H1 (cell line): ENCODE measurements around the gene CDH6. TPM values are rescaled to one million over a fixed set of nuclear protein-coding genes. Genes with fewer than 3 reads are reported as not detected.

Source experiments
- CTCF ChIA-PET: fragments of 300-600 bp; sonication (Branson Sonifier 250); formaldehyde crosslinking; loops from one replicate; lab custom pipeline; 2021; ENCODE audit not compliant: partially characterized antibody; lab: Charles Lee
- POLR2A ChIA-PET: fragments of 300-600 bp; sonication (Branson Sonifier 250); formaldehyde crosslinking; loops from one replicate; lab custom pipeline; 2021; ENCODE audit warnings: inconsistent platforms; ENCODE audit not compliant: partially characterized antibody; lab: Charles Lee
- DNase-seq, 2 experiments: peaks; one replicate each; pipeline versions ENCODE4 v3.0.0 to v3.0.0-alpha.2; 2010 to 2022; ENCODE audit warnings: low spot score in 2 of 2, low read depth in 1 of 2, mixed read lengths in 1 of 2
- FAIRE-seq: peaks from 2 replicates; lab custom pipeline; 2011; peaks lifted over from hg19 to GRCh38; lab: Jason Lieb, UNC
- H2AFZ ChIP-seq: 2 replicates; pipeline ENCODE4 v1.8.1; 2012; ENCODE audit warnings: low read length, inconsistent platforms
- H2AK5ac ChIP-seq: 2 replicates; pipeline ENCODE4 v1.6.1; 2013; ENCODE audit warnings: low read depth, low read length
- H2BK120ac ChIP-seq: replicated peaks from 2 replicates; pipeline ENCODE3; 2013; ENCODE audit warnings: low read depth, low read length, inconsistent platforms
- H2BK12ac ChIP-seq: 2 replicates; pipeline ENCODE4 v1.6.1; 2013; ENCODE audit warnings: low read depth, low read length
- H2BK15ac ChIP-seq: 2 replicates; pipeline ENCODE4 v1.6.1; 2013; ENCODE audit warnings: low read length
- H2BK20ac ChIP-seq: 2 replicates; pipeline ENCODE4 v1.6.1; 2013; ENCODE audit warnings: low read length
- H2BK5ac ChIP-seq: 2 replicates; pipeline ENCODE4 v1.6.1; 2013; ENCODE audit warnings: low read depth, low read length
- H3K14ac ChIP-seq: 2 replicates; pipeline ENCODE4 v1.6.1; 2013; ENCODE audit warnings: inconsistent platforms; ENCODE audit not compliant: insufficient read length
- H3K18ac ChIP-seq: 2 replicates; pipeline ENCODE4 v1.6.1; 2013; ENCODE audit warnings: low read length; ENCODE audit errors: extremely low read depth
- H3K23ac ChIP-seq: 2 replicates; pipeline ENCODE4 v1.6.1; 2013; ENCODE audit warnings: inconsistent platforms; ENCODE audit not compliant: insufficient read length
- H3K23me2 ChIP-seq: 2 replicates; pipeline ENCODE4 v1.6.1; 2013; ENCODE audit warnings: low read depth, low read length
- H3K27ac ChIP-seq: 2 replicates; pipeline ENCODE4 v1.6.1; 2011; ENCODE audit warnings: low read depth, low read length, inconsistent platforms
- H3K27me3 ChIP-seq, 4 experiments: replicated peaks in 1 of 4; 1 replicate in 1 of 4; 2 replicates in 3 of 4; pipeline versions ENCODE4 v1.6.1 to v1.8.1; 2011 to 2013; ENCODE audit warnings: low read length in 3 of 4, mild to moderate bottlenecking in 3 of 4, inconsistent platforms in 2 of 4, mixed read lengths in 2 of 4, moderate library complexity in 1 of 4; ENCODE audit not compliant: control insufficient read depth in 3 of 4, insufficient read depth in 3 of 4; ENCODE audit errors: extremely low read depth in 1 of 4
- H3K36me3 ChIP-seq, 4 experiments: 2 replicates each; pipeline versions ENCODE4 v1.6.1 to v1.8.1; 2011 to 2013; ENCODE audit warnings: mild to moderate bottlenecking in 4 of 4, low read length in 3 of 4, moderate library complexity in 2 of 4, control low read depth in 1 of 4, inconsistent platforms in 1 of 4; ENCODE audit not compliant: insufficient read depth in 4 of 4, control insufficient read depth in 2 of 4
- H3K4ac ChIP-seq: replicated peaks from 2 replicates; pipeline ENCODE3; 2013; ENCODE audit warnings: low read length, low read depth, mixed read lengths, inconsistent platforms; ENCODE audit not compliant: insufficient read length
- H3K4me1 ChIP-seq, 4 experiments: replicated peaks in 1 of 4; 1 replicate in 1 of 4; 2 replicates in 3 of 4; pipeline versions ENCODE4 v1.6.1 to v1.8.1; 2011 to 2013; ENCODE audit warnings: low read length in 3 of 4, inconsistent platforms in 2 of 4, mixed read lengths in 1 of 4; ENCODE audit not compliant: insufficient read depth in 4 of 4, control insufficient read depth in 3 of 4
- H3K4me2 ChIP-seq, 2 experiments: 2 replicates each; pipeline versions ENCODE4 v1.6.1 to v1.8.1; 2011 to 2013; ENCODE audit warnings: low read depth in 2 of 2, low read length in 2 of 2, control low read depth in 1 of 2, inconsistent platforms in 1 of 2, mild to moderate bottlenecking in 1 of 2; ENCODE audit not compliant: insufficient read depth in 1 of 2
- H3K4me3 ChIP-seq, 4 experiments: fragments of 200-600, 300-600 bp in 1 of 4; sonication (generic), shearing (Covaris generic), sonication (Bioruptor Twin) in 1 of 4; 2 replicates each; pipeline versions ENCODE4 v1.5.1 to v1.8.1; 2011 to 2016; ENCODE audit warnings: low read length in 4 of 4, low read depth in 3 of 4, control low read depth in 2 of 4, inconsistent platforms in 2 of 4, mild to moderate bottlenecking in 2 of 4, mixed read lengths in 1 of 4, moderate library complexity in 1 of 4; ENCODE audit not compliant: insufficient read depth in 2 of 4; ENCODE audit errors: extremely low read depth in 1 of 4
- H3K56ac ChIP-seq: replicated peaks from 2 replicates; pipeline ENCODE3; 2013; ENCODE audit warnings: low read depth, mild to moderate bottlenecking, mixed read lengths, low read length, inconsistent platforms; ENCODE audit not compliant: insufficient read length
- H3K79me1 ChIP-seq: 2 replicates; pipeline ENCODE4 v1.6.1; 2013; ENCODE audit warnings: low read depth, low read length, control low read depth
- H3K79me2 ChIP-seq, 2 experiments: 2 replicates each; pipeline versions ENCODE4 v1.6.1 to v1.8.1; 2012 to 2013; ENCODE audit warnings: low read length in 2 of 2, mild to moderate bottlenecking in 2 of 2, inconsistent platforms in 1 of 2; ENCODE audit not compliant: insufficient read depth in 2 of 2, control insufficient read depth in 1 of 2
- H3K9ac ChIP-seq, 4 experiments: replicated peaks in 1 of 4; 1 replicate in 1 of 4; 2 replicates in 3 of 4; pipeline versions ENCODE4 v1.6.1 to v1.8.1; 2011 to 2013; ENCODE audit warnings: low read depth in 3 of 4, low read length in 3 of 4, control low read depth in 2 of 4, mild to moderate bottlenecking in 2 of 4, moderate library complexity in 2 of 4, inconsistent platforms in 1 of 4; ENCODE audit errors: extremely low read depth in 1 of 4
- H3K9me3 ChIP-seq, 2 experiments: 2 replicates each; pipeline versions ENCODE4 v1.6.1 to v1.8.1; 2012 to 2013; ENCODE audit warnings: mild to moderate bottlenecking in 2 of 2, moderate library complexity in 2 of 2, control low read depth in 1 of 2, inconsistent platforms in 1 of 2, low read depth in 1 of 2, low read length in 1 of 2, mixed read lengths in 1 of 2; ENCODE audit not compliant: insufficient read depth in 2 of 2
- H4K20me1 ChIP-seq, 2 experiments: replicated peaks in 1 of 2; 2 replicates each; pipeline versions ENCODE3 to v1.8.1; 2011 to 2013; ENCODE audit warnings: inconsistent platforms in 2 of 2, low read length in 2 of 2, mild to moderate bottlenecking in 1 of 2; ENCODE audit not compliant: insufficient read depth in 2 of 2, control insufficient read depth in 1 of 2
- H4K5ac ChIP-seq: 2 replicates; pipeline ENCODE4 v1.6.1; 2013; ENCODE audit warnings: low read length, low read depth, mixed read lengths, inconsistent platforms; ENCODE audit not compliant: insufficient read length
- H4K8ac ChIP-seq: 2 replicates; pipeline ENCODE4 v1.8.0; 2013; ENCODE audit warnings: mild to moderate bottlenecking, moderate library complexity, low read length, inconsistent platforms; ENCODE audit not compliant: insufficient read depth; ENCODE audit errors: extremely low read depth
- H4K91ac ChIP-seq: replicated peaks from 2 replicates; pipeline ENCODE3; 2013; ENCODE audit warnings: low read length, mixed read lengths, inconsistent platforms; ENCODE audit not compliant: insufficient read length
- ATF3 ChIP-seq: IDR thresholded peaks from 2 replicates; pipeline ENCODE4 v1.6.1; 2011; ENCODE audit warnings: low read depth, mild to moderate bottlenecking, low read length; ENCODE audit not compliant: insufficient read depth
- BCL11A ChIP-seq, 2 experiments: IDR thresholded peaks; one replicate each; pipeline ENCODE4 v1.6.1; 2011; ENCODE audit warnings: low read depth in 2 of 2, low read length in 2 of 2, mild to moderate bottlenecking in 2 of 2
- CHD2 ChIP-seq: IDR thresholded peaks from 2 replicates; pipeline ENCODE4 v1.6.1; 2012; ENCODE audit warnings: low read length, improper control_type of control experiment
- FOSL1 ChIP-seq: IDR thresholded peaks from 2 replicates; pipeline ENCODE4 v1.6.1; 2011; ENCODE audit warnings: mild to moderate bottlenecking, low read depth, low read length, moderate library complexity; ENCODE audit not compliant: insufficient read depth
- RFX5 ChIP-seq: IDR thresholded peaks from 2 replicates; pipeline ENCODE4 v1.6.1; 2011; ENCODE audit warnings: low read depth, low read length, improper control_type of control experiment, borderline replicate concordance
- SIN3A ChIP-seq, 2 experiments: IDR thresholded peaks in 1 of 2; conservative IDR thresholded peaks in 1 of 2; 2 replicates each; pipeline ENCODE4 v1.6.1; 2011 to 2012; ENCODE audit warnings: low read length in 2 of 2, improper control_type of control experiment in 1 of 2, low read depth in 1 of 2, mild to moderate bottlenecking in 1 of 2
- TCF12 ChIP-seq: IDR thresholded peaks from 2 replicates; pipeline ENCODE4 v1.6.1; 2011; ENCODE audit warnings: low read depth, mild to moderate bottlenecking, low read length
- ZNF274 ChIP-seq: IDR thresholded peaks from 2 replicates; pipeline ENCODE4 v1.7.0; 2012; ENCODE audit warnings: low read length, borderline replicate concordance; ENCODE audit errors: extremely low read depth
- WGBS, 2 experiments: shearing (Covaris generic) in 1 of 2; methylation state at CpG; one replicate each; pipeline versions ENCODE4 v1.1.6 to v1.1.7; 2013 to 2015; ENCODE audit warnings: low lambda C conversion rate in 2 of 2, mixed read lengths in 2 of 2, inconsistent platforms in 1 of 2, low coverage in 1 of 2, missing lambda C conversion rate in 1 of 2; ENCODE audit not compliant: insufficient replicate concordance in 2 of 2, insufficient coverage in 1 of 2, insufficient read length in 1 of 2; ENCODE audit errors: extremely low coverage in 1 of 2, missing lambda C conversion rate in 1 of 2; 5-methylcytosine and 5-hydroxymethylcytosine counted together
- polyA plus RNA-seq, 7 experiments: library from polyadenylated mRNA; depleted of rRNA in 3 of 7; stranded (reverse) in 5 of 7; unstranded in 2 of 7; fragments of >200 nt in 5 of 7; fragments of 200-250 nt in 2 of 7; gene quantifications; 1 replicate in 5 of 7; 2 replicates in 1 of 7; 4 replicates in 1 of 7; pipeline versions ENCODE4 v1.2.1 to v1.2.3, GENCODE V29; 2011 to 2013; ENCODE audit warnings: missing spikeins in 2 of 7, mixed read lengths in 2 of 7
- total RNA-seq: library from RNA; stranded (reverse); fragmentation: NEBNext Ultra II Directional; extraction: Animal tissue kit (Norgen Biotek cat#: 25700); gene quantifications from 2 replicates; pipeline ENCODE4 v1.2.1, GENCODE V29; 2021
- TF ChIP-seq, protein P1 (sequence below): IDR thresholded peaks from 2 replicates; pipeline ENCODE4 v1.6.1; 2012; ENCODE audit warnings: inconsistent platforms
- TF ChIP-seq, protein P2 (sequence below): IDR thresholded peaks from 2 replicates; pipeline ENCODE4 v1.6.1; 2012; ENCODE audit warnings: inconsistent platforms
- TF ChIP-seq, protein P3 (sequence below): IDR thresholded peaks from 2 replicates; pipeline ENCODE4 v1.6.1; 2011; ENCODE audit warnings: low read length, improper control_type of control experiment

CDH6 gene
- total and polyA plus RNA-seq, 2 of the 8 experiments (the other 6 are each of a cell fraction or from before 2014, with no cell fraction given) = 1.4 to 1.9 TPM

DNA sequence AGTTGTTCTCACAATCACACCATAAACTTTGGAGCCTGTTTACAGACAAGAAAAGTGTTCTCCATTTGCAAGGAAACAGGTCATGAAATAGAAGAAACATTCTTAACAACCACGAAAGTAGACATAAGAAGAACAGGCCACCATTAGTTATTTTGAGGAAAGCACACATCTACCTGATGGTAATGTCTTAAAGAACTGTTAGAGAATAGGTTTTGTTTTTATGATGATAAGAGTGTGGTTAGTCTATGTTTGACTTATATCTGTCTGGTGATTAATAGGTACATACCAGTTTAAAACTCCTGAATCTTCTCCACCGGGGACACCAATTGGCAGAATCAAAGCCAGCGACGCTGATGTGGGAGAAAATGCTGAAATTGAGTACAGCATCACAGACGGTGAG lies 108.3 kb downstream of the CDH6 start:
- Histone ChIP-seq H3K36me3 (peaks cover 0 to 6% (median 0%) of the 10 kb centered on the region in 4 experiments; a peak in 1 of 8 replicates), H3K27ac (no peak overlapping the region), H3K79me2 (no peaks in the 10 kb centered on the region), H2BK20ac (no peak overlapping the region), H3K9me3 (no peaks in the 10 kb centered on the region), H4K20me1 (no peaks in the 10 kb centered on the region), H3K23ac (no peak overlapping the region), H3K9ac (no peak overlapping the region), H2AK5ac (no peak overlapping the region), H4K8ac (no peak overlapping the region), H3K56ac (no peak overlapping the region), H3K4me1 (peaks cover 0 to 3% (median 1%) of the 10 kb centered on the region in 4 experiments; a peak in 1 of 7 replicates), H3K4me3 (no peak overlapping the region), H3K4me2 (no peak overlapping the region), H2BK12ac (no peak overlapping the region), H3K79me1 (no peaks in the 10 kb centered on the region), H3K18ac (no peak overlapping the region), H3K23me2 (no peaks in the 10 kb centered on the region), H4K5ac (no peak overlapping the region), H3K4ac (no peak overlapping the region), H2BK15ac (no peak overlapping the region), H4K91ac (no peak overlapping the region), H2AFZ (no peak overlapping the region), H3K14ac (no peak overlapping the region), H3K27me3 (no peaks in the 10 kb centered on the region), H2BK5ac (no peak overlapping the region), H2BK120ac (no peak overlapping the region)
- ChIA-PET CTCF (no interaction called here), POLR2A (no interaction called here)
- no peak for TF ChIP-seq ATF3
- no peak for TF ChIP-seq ZNF274
- TF ChIP-seq SIN3A (conservative IDR thresholded peaks at IDR 0.05 in 1 of 2, IDR thresholded peaks at IDR 0.05 in 1 of 2; ENCODE audit: low read depth in 1 of 2, low read length in 2 of 2) = no peak
- TF ChIP-seq TCF12 = no peak
- no peak for TF ChIP-seq RFX5
- no peak for TF ChIP-seq CHD2
- TF ChIP-seq, protein P1, sequence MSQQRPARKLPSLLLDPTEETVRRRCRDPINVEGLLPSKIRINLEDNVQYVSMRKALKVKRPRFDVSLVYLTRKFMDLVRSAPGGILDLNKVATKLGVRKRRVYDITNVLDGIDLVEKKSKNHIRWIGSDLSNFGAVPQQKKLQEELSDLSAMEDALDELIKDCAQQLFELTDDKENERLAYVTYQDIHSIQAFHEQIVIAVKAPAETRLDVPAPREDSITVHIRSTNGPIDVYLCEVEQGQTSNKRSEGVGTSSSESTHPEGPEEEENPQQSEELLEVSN = no peak
- TF ChIP-seq, protein P2, sequence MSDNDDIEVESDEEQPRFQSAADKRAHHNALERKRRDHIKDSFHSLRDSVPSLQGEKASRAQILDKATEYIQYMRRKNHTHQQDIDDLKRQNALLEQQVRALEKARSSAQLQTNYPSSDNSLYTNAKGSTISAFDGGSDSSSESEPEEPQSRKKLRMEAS = no peak
- TF ChIP-seq, protein P3, sequence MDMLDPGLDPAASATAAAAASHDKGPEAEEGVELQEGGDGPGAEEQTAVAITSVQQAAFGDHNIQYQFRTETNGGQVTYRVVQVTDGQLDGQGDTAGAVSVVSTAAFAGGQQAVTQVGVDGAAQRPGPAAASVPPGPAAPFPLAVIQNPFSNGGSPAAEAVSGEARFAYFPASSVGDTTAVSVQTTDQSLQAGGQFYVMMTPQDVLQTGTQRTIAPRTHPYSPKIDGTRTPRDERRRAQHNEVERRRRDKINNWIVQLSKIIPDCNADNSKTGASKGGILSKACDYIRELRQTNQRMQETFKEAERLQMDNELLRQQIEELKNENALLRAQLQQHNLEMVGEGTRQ = no peak
- no peak for TF ChIP-seq BCL11A (IDR thresholded peaks at IDR 0.05; ENCODE audit: low read depth in 2 of 2, low read length in 2 of 2)
- no peak for TF ChIP-seq FOSL1
- 76% methylated on average over 5 of the region's 5 CpGs; no CpG with 5 or more reads in 1 of the 2 experiments for WGBS, 2 experiments
- FAIRE-seq (no peak), DNase-seq (no peak)
